ENCODE data around the gene MFN2.
A peak's percentile ranks its signal among the peaks of the same experiment; 100 is the strongest.
"Not testable (repeated sequence)": the region's sequence is repeated elsewhere in the genome, so short reads cannot be mapped to it uniquely, and the experiment has no call there.

The MFN2 gene

GRCh38 chr1:12028957-12029511, 48.8 kb downstream of the MFN2 start:
- FAIRE-seq = no peak

GRCh38 chr1:12029720-12030339, 49.6 kb downstream of the MFN2 start:
- no peak for FAIRE-seq

GRCh38 chr1:12031039-12031980, 51.1 kb downstream of the MFN2 start:
- no peak for FAIRE-seq

- no peak for FAIRE-seq
Measured at GRCh38 chr1:12032161-12032621, 51.9 kb downstream of the MFN2 start.

- FAIRE-seq = not testable (repeated sequence)
Measured at GRCh38 chr1:12033441-12033840, 53.2 kb downstream of the MFN2 start.

GRCh38 chr1:12034381-12034801, 54.1 kb downstream of the MFN2 start:
- FAIRE-seq = no peak

GRCh38 chr1:12035312-12035711, 55.1 kb downstream of the MFN2 start:
- no peak for FAIRE-seq

GRCh38 chr1:12037486-12038355, 57.5 kb downstream of the MFN2 start:
- no peak for FAIRE-seq

- FAIRE-seq = no peak
Measured at GRCh38 chr1:12038356-12039163, 58.3 kb downstream of the MFN2 start.

GRCh38 chr1:12039164-12039525, 58.9 kb downstream of the MFN2 start:
- FAIRE-seq = no peak

GRCh38 chr1:12039824-12040456, 59.7 kb downstream of the MFN2 start:
- FAIRE-seq = not testable (repeated sequence)

GRCh38 chr1:12040457-12041051, 60.3 kb downstream of the MFN2 start:
- FAIRE-seq = peak; percentile 39

GRCh38 chr1:12044187-12044877, 64.1 kb downstream of the MFN2 start:
- not testable (repeated sequence) for FAIRE-seq

- FAIRE-seq = no peak
Measured at GRCh38 chr1:12046749-12047119, 66.5 kb downstream of the MFN2 start.

- no peak for FAIRE-seq
Measured at GRCh38 chr1:12047120-12047876, 67.1 kb downstream of the MFN2 start.

GRCh38 chr1:12048372-12048771, 68.1 kb downstream of the MFN2 start:
- no peak for FAIRE-seq

- FAIRE-seq = no peak
Measured at GRCh38 chr1:12049616-12050015, 69.4 kb downstream of the MFN2 start.

- FAIRE-seq = no peak
Measured at GRCh38 chr1:12051361-12051760, 71.1 kb downstream of the MFN2 start.

GRCh38 chr1:12052008-12052573, 71.8 kb downstream of the MFN2 start:
- FAIRE-seq = no peak
